ENCODE measurements around the gene OSMR.

GRCh38 chr5:38944282-38944681, 98.5 kb downstream of the OSMR start:
- no peak for TF ChIP-seq CTCF (conservative IDR thresholded peaks at IDR 0.05; ENCODE audit: low read length)
- no peak for TF ChIP-seq EZH2phosphoT487 (IDR thresholded peaks at IDR 0.05; ENCODE audit: borderline replicate concordance, low read depth, low read length)

Measured in OCI-LY7 (cell line).